Measurements from ENCODE around the gene AK5. TPM values are rescaled to one million over a fixed set of nuclear protein-coding genes. Genes with fewer than 3 reads are reported as not detected.
A peak's percentile ranks its signal among the peaks of the same experiment; 100 is the strongest.

AK5 gene
- total RNA-seq (2016; rRNA removed; fragmentation: Illumina TruSeq; extraction: Trizol) (not detected in 2 replicates), polyA plus RNA-seq (2011; rRNA removed) (not detected in 2 replicates), polyA minus RNA-seq (2011; rRNA and poly(A)+ RNA removed; ENCODE audit: low replicate concordance) (not detected in 2 replicates), Bru-seq, nascent RNA (percentile 3 among the genes with signal in this experiment), BruChase-seq, experiment 1, labeled RNA remaining after a 6-hour chase (percentile 3 among the genes with signal in this experiment), BruChase-seq, experiment 2, labeled RNA remaining after a 2-hour chase (percentile 1 among the genes with signal in this experiment)
- total RNA-seq (2016; cell fraction: cytosol; rRNA removed; fragmentation: Illumina TruSeq; extraction: Trizol; ENCODE audit: low read depth), result not detected in 2 replicates
- not detected in 2 replicates for total RNA-seq (2016; cell fraction: insoluble cytoplasmic fraction; rRNA removed; fragmentation: Illumina TruSeq; extraction: Trizol)
- not detected in 2 replicates for total RNA-seq (2016; cell fraction: membrane; rRNA removed; fragmentation: Illumina TruSeq; extraction: Trizol)
- not detected in 2 replicates for total RNA-seq (2016; cell fraction: nucleus; rRNA removed; fragmentation: Illumina TruSeq; extraction: Trizol)
- polyA plus RNA-seq (2011; cell fraction: cytosol; rRNA removed), result not detected in 2 replicates
- polyA plus RNA-seq (2011; cell fraction: nucleus; rRNA removed), result not detected in 2 replicates
- polyA plus RNA-seq (2012), result not detected in 2 replicates
- not detected in 2 replicates for polyA plus RNA-seq (2016; cell fraction: cytosol; fragmentation: Illumina TruSeq; extraction: Trizol; ENCODE audit: low read depth)
- not detected in 2 replicates for polyA plus RNA-seq (2016; cell fraction: insoluble cytoplasmic fraction; fragmentation: Illumina TruSeq; extraction: Trizol; ENCODE audit: low read depth)
- polyA plus RNA-seq (2016; cell fraction: membrane; fragmentation: Illumina TruSeq; extraction: Trizol; ENCODE audit: low read depth), result not detected in 2 replicates
- not detected in 2 replicates for polyA plus RNA-seq (2016; cell fraction: nucleus; fragmentation: Illumina TruSeq; extraction: Trizol; ENCODE audit: insufficient read depth, low read depth)
- not detected in 2 replicates for polyA minus RNA-seq (2011; cell fraction: cytosol; rRNA and poly(A)+ RNA removed)
- polyA minus RNA-seq (2011; cell fraction: nucleus; rRNA and poly(A)+ RNA removed), result not detected in 2 replicates
- long read RNA-seq, experiment 1, result 0 reads
- long read RNA-seq, experiment 2, result 0 reads

- no peak for FAIRE-seq
- WGBS (ENCODE audit: low lambda C conversion rate), result 13% methylated on average over 10 of the region's 71 CpGs
- no peaks in the 10 kb centered on the region for H4K20me1 ChIP-seq (ENCODE audit: insufficient read depth, low read length)
- no peaks in the 10 kb centered on the region for H3K79me2 ChIP-seq (ENCODE audit: insufficient read depth, low read length)
- H3K27me3 ChIP-seq (ENCODE audit: control insufficient read depth in 1 of 2, insufficient read depth in 2 of 2, low read length in 2 of 2), result peaks cover 7 to 50% of the 10 kb centered on the region in 2 experiments; a peak in 4 of 5 replicates
- CTCF ChIA-PET (ENCODE audit: low intra/inter-chr PET ratio, low total read pairs), result no interaction called here
- peak within 1 kb of the TSS; percentile 24 to 64 (median 34); a peak in 4 of 6 replicates for H3K4me3 ChIP-seq (replicated peaks in 1 of 3; ENCODE audit: insufficient read depth in 1 of 3, low read depth in 2 of 3, low read length in 3 of 3)
- intact Hi-C loops (cut with micrococcal nuclease; ENCODE audit: unreplicated experiment), result no loop called here
- no peak within 1 kb of the TSS for H3K9ac ChIP-seq (ENCODE audit: insufficient read depth, low read depth, low read length)
- POLR2A ChIA-PET, result no interaction called here
- no peak within 1 kb of the TSS for H2AFZ ChIP-seq (ENCODE audit: low read length)
- H3K4me2 ChIP-seq (ENCODE audit: low read depth, low read length), result peak within 1 kb of the TSS; percentile 60
- H3K27ac ChIP-seq (ENCODE audit: extremely low read length, insufficient read depth, low read length), result no peak within 1 kb of the TSS
- in situ Hi-C loops (cut with HindIII; ENCODE audit: extremely low pct_ligation_motif_present, low pct_unique_long_range_greater_than_20kb), result no loop called here
- H3K36me3 ChIP-seq (replicated peaks in 1 of 2; ENCODE audit: control insufficient read depth in 1 of 2, insufficient read depth in 2 of 2, low read length in 2 of 2), result no peaks in the 10 kb centered on the region
- no peak for DNase-seq (ENCODE audit: low spot score)
- H3K4me1 ChIP-seq (ENCODE audit: insufficient read depth, low read length), result peaks cover 8% of the 10 kb centered on the region
- BruUV-seq (replicated peaks), result no TSS peak
- H3K9me3 ChIP-seq (ENCODE audit: low read length), result no peaks in the 10 kb centered on the region
- peak; percentile 96 for ATAC-seq
- TF ChIP-seq ZSCAN30 (CRISPR knock-in tag; IDR thresholded peaks at IDR 0.05) (no peak), ZNF264 (CRISPR knock-in tag; IDR thresholded peaks at IDR 0.05) (no peak), ZNF207 (IDR thresholded peaks at IDR 0.05; ENCODE audit: borderline replicate concordance) (no peak), ZNF468 (CRISPR knock-in tag; IDR thresholded peaks at IDR 0.05) (no peak), TAF1 (CRISPR knock-in tag; IDR thresholded peaks at IDR 0.05) (no peak), THAP9 (CRISPR knock-in tag; IDR thresholded peaks at IDR 0.05; ENCODE audit: borderline replicate concordance) (no peak), ZNF784 (CRISPR knock-in tag; IDR thresholded peaks at IDR 0.05; ENCODE audit: borderline replicate concordance) (no peak), ZFP36 (IDR thresholded peaks at IDR 0.05; ENCODE audit: borderline replicate concordance, low read depth, low read length, partially characterized antibody) (no peak), HDAC1 (CRISPR knock-in tag; IDR thresholded peaks at IDR 0.05) (0 out of 2 replicates have a peak, but pooled peaks have one; percentile 25), ZNF619 (CRISPR knock-in tag; IDR thresholded peaks at IDR 0.05) (no peak), ASH2L (IDR thresholded peaks at IDR 0.05; ENCODE audit: insufficient read length, low read depth, low read length) (no peak), ZMAT5 (CRISPR knock-in tag; IDR thresholded peaks at IDR 0.05; ENCODE audit: borderline replicate concordance, low read depth) (no peak), ZNF766 (CRISPR knock-in tag; IDR thresholded peaks at IDR 0.05; ENCODE audit: borderline replicate concordance) (no peak), ZNF550 (CRISPR knock-in tag; IDR thresholded peaks at IDR 0.05; ENCODE audit: borderline replicate concordance) (no peak), HNRNPL (IDR thresholded peaks at IDR 0.05; ENCODE audit: low read depth, low read length) (no peak)
Observed at GRCh38 chr1:77281491-77282186, at the start of gene AK5. TSS of gene AK5 (plus strand) at chr1:77282019. CDS start at chr1:77282314, 295 bp downstream.
